Epithelial cell of proximal tubule (primary cell): Measurements from ENCODE around the gene RUFY1. TPM values are rescaled to one million over a fixed set of nuclear protein-coding genes. Genes with fewer than 3 reads are reported as not detected.

Source experiments
- DNase-seq: peaks from one replicate; pipeline ENCODE4 v3.0.0-alpha.2; 2011; ENCODE audit warnings: low read depth
- H3K4me3 ChIP-seq: 2 replicates; pipeline ENCODE4 v1.5.1; 2011; ENCODE audit warnings: low read depth, mild to moderate bottlenecking, low read length
- CTCF ChIP-seq: conservative IDR thresholded peaks from 2 replicates; pipeline ENCODE4 v1.5.1; 2012; ENCODE audit warnings: low read depth, mild to moderate bottlenecking, low read length
- total RNA-seq: library from RNA; depleted of rRNA; stranded (reverse); fragments of >200 nt; gene quantifications from 2 replicates; pipeline ENCODE4 v1.2.3, GENCODE V29; 2015

RUFY1 gene
- total RNA-seq, 1 donor from 2014 or later: 25.1 TPM

DNA sequence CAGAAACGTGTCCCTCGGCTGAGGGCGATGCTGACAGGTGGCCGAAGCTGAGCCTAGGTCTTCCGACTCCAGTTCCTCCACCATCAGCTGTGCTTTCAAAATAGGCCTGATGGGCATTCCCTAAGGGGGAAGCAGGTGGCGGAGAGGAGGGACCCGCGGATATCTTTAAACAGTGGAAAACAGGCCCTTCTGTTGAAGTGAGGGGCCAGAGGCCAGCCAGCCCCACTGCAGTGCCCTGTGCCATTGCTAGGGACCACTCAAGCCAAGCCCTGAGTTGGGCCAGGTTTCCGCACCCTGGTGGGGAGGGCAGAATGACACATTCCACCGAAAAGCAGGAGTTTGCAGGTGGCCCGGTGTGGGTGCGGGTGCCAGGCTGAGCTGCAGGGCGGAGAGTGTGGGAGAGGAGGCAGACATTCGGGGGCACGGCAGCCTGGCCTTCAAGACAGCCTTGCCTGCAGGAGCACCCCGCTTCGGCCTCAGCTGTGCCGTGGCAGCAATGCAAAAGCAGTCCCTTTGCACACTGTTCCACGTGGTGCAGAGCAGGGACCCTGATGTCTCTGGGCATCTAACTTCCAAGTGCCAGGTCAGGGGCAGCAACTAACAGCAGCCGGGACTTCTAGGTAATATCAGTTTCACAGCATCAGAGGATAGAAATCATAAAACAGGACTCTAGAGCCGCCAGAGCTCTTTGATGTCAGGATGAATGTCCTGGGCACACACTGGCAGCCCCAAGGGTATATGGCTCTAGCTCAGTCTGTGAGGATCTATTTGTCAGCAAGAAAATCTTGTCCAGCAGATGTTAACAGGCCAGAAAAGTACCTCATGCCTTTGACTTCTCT lies 55.9 kb downstream of the RUFY1 start:
- TF ChIP-seq CTCF: no peak
- no peak overlapping the region for H3K4me3 ChIP-seq
- DNase-seq: no peak

- DNase-seq: no peak
Observed at GRCh38 chr5:179606910-179607159, 56.5 kb downstream of the RUFY1 start.

DNA sequence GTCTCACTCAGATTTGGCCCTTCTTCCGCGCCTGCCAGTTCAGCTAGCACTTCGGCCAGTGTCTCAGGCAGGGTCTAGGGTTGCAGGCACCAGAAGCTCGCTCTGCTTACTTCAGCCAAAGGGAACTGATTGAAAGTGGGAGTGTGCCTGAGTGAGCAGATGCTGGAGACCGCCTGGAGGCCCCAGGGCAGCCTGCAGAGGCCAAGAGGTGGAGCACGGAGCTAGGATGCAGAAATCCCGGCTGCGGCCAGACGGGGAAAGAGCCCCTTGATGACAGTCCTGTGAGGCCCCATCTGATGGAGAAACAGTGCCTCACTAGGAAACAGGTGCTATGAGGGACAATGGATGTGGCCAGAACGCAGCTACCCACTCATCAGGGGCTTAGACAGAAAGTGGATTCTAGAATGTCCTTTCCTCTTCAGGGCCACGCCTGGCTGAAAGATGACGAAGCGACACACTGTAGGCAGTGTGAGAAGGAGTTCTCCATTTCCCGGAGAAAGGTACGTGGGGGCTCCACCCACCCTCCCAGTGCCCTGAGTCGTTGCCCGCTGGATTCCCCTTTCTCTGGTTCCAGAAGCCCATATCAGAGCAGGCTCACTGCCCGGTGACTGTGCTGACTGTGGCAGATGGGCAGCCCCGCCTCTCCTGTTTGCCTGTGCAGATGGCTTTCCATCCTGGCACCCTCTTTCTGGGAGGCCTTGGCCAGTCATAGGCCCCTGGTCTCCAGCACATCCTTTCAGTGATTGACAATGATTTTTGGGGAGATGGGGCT lies 57.0 kb downstream of the RUFY1 start:
- no peak for TF ChIP-seq CTCF
- DNase-seq: no peak
- no peak overlapping the region for H3K4me3 ChIP-seq

More at GRCh38 chr5:179606910-179607159, 56.5 kb downstream of the RUFY1 start:
- no peak overlapping the region for H3K4me3 ChIP-seq
- no peak for TF ChIP-seq CTCF

DNA sequence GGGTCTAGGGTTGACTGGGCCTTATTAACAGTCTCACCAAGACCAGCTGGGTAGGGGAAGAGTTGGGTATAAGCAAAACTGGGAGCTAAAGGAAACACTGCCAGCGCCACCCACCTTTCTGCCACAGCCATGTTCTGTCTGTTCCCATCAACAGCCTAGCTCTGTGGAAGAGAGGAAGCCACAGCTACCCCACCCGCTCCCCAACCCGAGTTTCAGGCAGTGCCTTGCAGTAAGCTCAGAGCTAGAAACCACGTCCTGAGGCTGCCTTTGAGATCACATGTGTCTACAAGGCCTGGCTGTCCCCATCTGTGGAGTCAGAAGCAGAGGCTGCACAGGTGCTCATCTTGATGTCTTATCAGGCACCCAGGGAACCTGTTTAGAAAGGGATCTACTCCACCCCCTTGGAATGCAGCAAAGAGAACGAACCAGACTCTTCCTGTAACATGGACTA lies 57.8 kb downstream of the RUFY1 start:
- DNase-seq: no peak
- no peak overlapping the region for H3K4me3 ChIP-seq
- TF ChIP-seq CTCF: no peak

GRCh38 chr5:179609834-179610108 lies 59.4 kb downstream of the RUFY1 start:
- no peak overlapping the region for H3K4me3 ChIP-seq
- no peak for TF ChIP-seq CTCF
- DNase-seq: no peak

DNA sequence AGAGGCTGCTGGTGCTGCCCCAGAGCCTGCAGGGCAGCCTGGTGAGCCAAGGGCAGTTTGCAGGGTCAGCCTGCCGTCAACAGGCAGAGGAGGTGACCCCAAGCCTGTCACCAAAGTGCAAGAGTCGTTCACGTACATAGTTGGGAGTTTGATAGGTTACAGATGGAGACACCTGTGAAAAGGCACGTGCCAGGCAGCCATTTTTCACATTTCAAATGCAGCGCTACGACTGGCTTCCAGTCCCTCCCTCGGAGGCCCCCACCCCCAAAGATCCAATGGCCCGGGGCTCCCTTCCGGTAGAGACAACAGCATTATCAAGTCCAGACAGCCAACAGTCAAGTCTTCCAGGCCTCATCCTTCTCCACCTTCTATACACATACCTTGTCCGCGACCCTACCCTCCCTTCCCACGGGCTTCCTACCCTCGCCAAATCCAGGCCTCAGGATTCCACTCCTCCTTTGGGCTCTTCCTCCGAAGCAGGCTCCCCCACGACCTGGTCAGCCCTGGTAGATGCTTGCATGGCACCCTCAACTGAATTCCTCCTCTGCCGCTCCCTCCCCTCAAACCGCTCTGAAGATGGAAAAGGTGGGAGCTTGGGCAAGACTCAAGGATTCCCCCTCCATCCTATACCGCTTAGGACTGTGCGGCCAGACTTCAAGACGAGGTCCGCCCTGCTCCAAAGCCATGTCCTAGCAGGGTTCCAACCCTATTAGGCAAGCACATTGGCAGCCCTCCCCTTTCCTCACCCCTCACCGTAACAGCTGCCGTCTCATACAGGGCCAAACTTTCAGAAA lies 60.0 kb downstream of the RUFY1 start:
- no peak for TF ChIP-seq CTCF
- no peak overlapping the region for H3K4me3 ChIP-seq
- no peak for DNase-seq
